NOMO-1 (cell line): ENCODE results near the gene KAT6B.

Experiments
- DNase-seq, 2 experiments: peaks; one replicate each; lab custom pipeline; 2025; ENCODE audit not compliant: unreplicated experiment in 2 of 2; lab: John Stamatoyannopoulos, UW

Gene KAT6B

GRCh38 chr10:75029857-75030256, 203.5 kb downstream of the KAT6B start:
- DNase-seq: no peak

- DNase-seq: no peak
These were observed 204.0 kb downstream of the KAT6B start for GRCh38 chr10:75030371-75030770.

- DNase-seq: no peak
These were observed 205.7 kb downstream of the KAT6B start for GRCh38 chr10:75032119-75032518.

- no peak for DNase-seq
These were observed 206.4 kb downstream of the KAT6B start for GRCh38 chr10:75032813-75033212.

- no peak for DNase-seq
These were observed 207.2 kb downstream of the KAT6B start for GRCh38 chr10:75033399-75034130.

- no peak for DNase-seq
These were observed 207.7 kb downstream of the KAT6B start for GRCh38 chr10:75034131-75034512.

GRCh38 chr10:75034714-75035258, 208.4 kb downstream of the KAT6B start:
- no peak for DNase-seq

- DNase-seq: peak; percentile 24 to 37
These were observed 209.7 kb downstream of the KAT6B start for GRCh38 chr10:75035975-75036708.

GRCh38 chr10:75037171-75038153, 211.1 kb downstream of the KAT6B start:
- no peak for DNase-seq

GRCh38 chr10:75038335-75038734, 211.9 kb downstream of the KAT6B start:
- DNase-seq: no peak

- DNase-seq: no peak
These were observed 214.2 kb downstream of the KAT6B start for GRCh38 chr10:75040576-75040975.

- DNase-seq: no peak
These were observed 216.0 kb downstream of the KAT6B start for GRCh38 chr10:75042292-75042974.

- DNase-seq: no peak
These were observed 217.1 kb downstream of the KAT6B start for GRCh38 chr10:75043256-75044131.

GRCh38 chr10:75048669-75049098, 222.3 kb downstream of the KAT6B start:
- DNase-seq: no peak

- no peak for DNase-seq
These were observed 223.1 kb downstream of the KAT6B start for GRCh38 chr10:75049316-75050148.

- no peak for DNase-seq
These were observed 223.9 kb downstream of the KAT6B start for GRCh38 chr10:75050149-75050919.

GRCh38 chr10:75051308-75051707, 224.9 kb downstream of the KAT6B start:
- no peak for DNase-seq
